Trophoblast cell (in vitro differentiated cells and primary cell): ENCODE measurements around the gene VRTN.

Experiments
- DNase-seq, 2 donors: peaks; one replicate each; pipeline ENCODE4 v3.0.0-alpha.2; 2016
- H2AFZ ChIP-seq: 2 replicates; pipeline ENCODE4 v1.6.1; 2013; ENCODE audit warnings: low read length, moderate library complexity, mild to moderate bottlenecking; ENCODE audit not compliant: insufficient read depth, poor library complexity
- H2AK5ac ChIP-seq: 2 replicates; pipeline ENCODE4 v1.6.1; 2013; ENCODE audit warnings: mild to moderate bottlenecking, low read length
- H2BK120ac ChIP-seq: 2 replicates; pipeline ENCODE4 v1.6.1; 2013; ENCODE audit warnings: low read length, mild to moderate bottlenecking, moderate library complexity; ENCODE audit not compliant: insufficient read depth, poor library complexity
- H2BK12ac ChIP-seq: 2 replicates; pipeline ENCODE4 v1.6.1; 2013; ENCODE audit warnings: mild to moderate bottlenecking, low read length, moderate library complexity
- H2BK5ac ChIP-seq: 2 replicates; pipeline ENCODE4 v1.6.1; 2013; ENCODE audit warnings: low read length, low read depth, moderate library complexity, mild to moderate bottlenecking; ENCODE audit not compliant: poor library complexity
- H3K14ac ChIP-seq: 2 replicates; pipeline ENCODE4 v1.6.1; 2013; ENCODE audit warnings: mild to moderate bottlenecking, low read length
- H3K18ac ChIP-seq: 2 replicates; pipeline ENCODE4 v1.6.1; 2013; ENCODE audit warnings: mild to moderate bottlenecking, low read length
- H3K23ac ChIP-seq: 2 replicates; pipeline ENCODE4 v1.6.1; 2013; ENCODE audit warnings: low read length
- H3K27ac ChIP-seq: 2 replicates; pipeline ENCODE4 v1.5.1; 2013; ENCODE audit warnings: low read depth, mild to moderate bottlenecking, inconsistent platforms, low read length, moderate library complexity
- H3K27me3 ChIP-seq: 2 replicates; pipeline ENCODE4 v1.6.1; 2013; ENCODE audit warnings: inconsistent platforms, mild to moderate bottlenecking, low read length, moderate library complexity; ENCODE audit not compliant: insufficient read depth
- H3K36me3 ChIP-seq, 2 experiments: 1 replicate in 1 of 2; 2 replicates in 1 of 2; pipeline ENCODE4 v1.6.1; 2013; ENCODE audit warnings: low read length in 2 of 2, mild to moderate bottlenecking in 2 of 2, moderate library complexity in 1 of 2; ENCODE audit not compliant: insufficient read depth in 2 of 2, control insufficient read depth in 1 of 2
- H3K4ac ChIP-seq: 2 replicates; pipeline ENCODE4 v1.6.1; 2013; ENCODE audit warnings: low read depth, mild to moderate bottlenecking, low read length, moderate library complexity
- H3K4me1 ChIP-seq, 2 experiments: 1 replicate in 1 of 2; 2 replicates in 1 of 2; pipeline ENCODE4 v1.6.1; 2013; ENCODE audit warnings: low read length in 2 of 2, mild to moderate bottlenecking in 2 of 2, moderate library complexity in 1 of 2; ENCODE audit not compliant: insufficient read depth in 2 of 2, control insufficient read depth in 1 of 2
- H3K4me2 ChIP-seq: 2 replicates; pipeline ENCODE4 v1.6.1; 2013; ENCODE audit warnings: inconsistent platforms, mild to moderate bottlenecking, low read length, moderate library complexity
- H3K4me3 ChIP-seq: 2 replicates; pipeline ENCODE4 v1.5.1; 2013; ENCODE audit warnings: mild to moderate bottlenecking, low read depth, low read length, inconsistent platforms
- H3K79me1 ChIP-seq: one replicate; pipeline ENCODE4 v1.6.1; 2013; ENCODE audit warnings: low read length
- H3K79me2 ChIP-seq: 2 replicates; pipeline ENCODE4 v1.6.1; 2013; ENCODE audit warnings: low read length, mild to moderate bottlenecking; ENCODE audit not compliant: control insufficient read depth, insufficient read depth, poor library complexity
- H3K9ac ChIP-seq: 2 replicates; pipeline ENCODE4 v1.6.1; 2013; ENCODE audit warnings: mild to moderate bottlenecking, low read length
- H3K9me3 ChIP-seq: 2 replicates; pipeline ENCODE4 v1.6.1; 2013; ENCODE audit warnings: low read depth, mild to moderate bottlenecking, control low read depth, inconsistent platforms, low read length; ENCODE audit not compliant: insufficient read depth
- H4K12ac ChIP-seq: 2 replicates; pipeline ENCODE4 v1.6.1; 2013; ENCODE audit warnings: low read depth, mild to moderate bottlenecking, low read length, moderate library complexity
- H4K8ac ChIP-seq: 2 replicates; pipeline ENCODE4 v1.6.1; 2013; ENCODE audit warnings: low read depth, mild to moderate bottlenecking, low read length, moderate library complexity
- H4K91ac ChIP-seq: one replicate; pipeline ENCODE4 v1.6.1; 2013; ENCODE audit warnings: low read depth, mild to moderate bottlenecking, low read length, moderate library complexity
- WGBS: extraction: QIAGEN DNeasy Blood & Tissue Kit; methylation state at CpG from one replicate; pipeline ENCODE4 v1.1.7; 2013; ENCODE audit warnings: missing lambda C conversion rate; ENCODE audit not compliant: insufficient read length, insufficient coverage; ENCODE audit errors: extremely low coverage; 5-methylcytosine and 5-hydroxymethylcytosine counted together

The VRTN gene

GRCh38 chr14:74407021-74407800 lies 58.9 kb downstream of the VRTN start:
- no peak overlapping the region for H4K8ac ChIP-seq
- H3K27me3 ChIP-seq, result no peaks in the 10 kb centered on the region
- H3K4me1 ChIP-seq, result peaks cover 2 to 3% of the 10 kb centered on the region in 2 experiments
- H2BK120ac ChIP-seq, result no peak overlapping the region
- WGBS, result no CpG with 5 or more reads among the region's 17 CpGs
- H3K14ac ChIP-seq, result no peak overlapping the region
- no peak overlapping the region for H2BK12ac ChIP-seq
- H2AK5ac ChIP-seq, result no peak overlapping the region
- no peak overlapping the region for H3K4me3 ChIP-seq
- H3K36me3 ChIP-seq, result no peaks in the 10 kb centered on the region
- DNase-seq, result no peak
- no peak overlapping the region for H4K12ac ChIP-seq
- H3K18ac ChIP-seq, result no peak overlapping the region
- no peak overlapping the region for H3K27ac ChIP-seq
- H3K79me1 ChIP-seq, result no peaks in the 10 kb centered on the region
- peaks cover 2% of the 10 kb centered on the region for H3K9me3 ChIP-seq
- H4K91ac ChIP-seq, result no peak overlapping the region
- H3K79me2 ChIP-seq, result no peaks in the 10 kb centered on the region
- no peak overlapping the region for H3K4me2 ChIP-seq
- H3K9ac ChIP-seq, result no peak overlapping the region
- H2AFZ ChIP-seq, result no peak overlapping the region
- no peak overlapping the region for H3K4ac ChIP-seq
- no peak overlapping the region for H2BK5ac ChIP-seq
- no peak overlapping the region for H3K23ac ChIP-seq

DNA sequence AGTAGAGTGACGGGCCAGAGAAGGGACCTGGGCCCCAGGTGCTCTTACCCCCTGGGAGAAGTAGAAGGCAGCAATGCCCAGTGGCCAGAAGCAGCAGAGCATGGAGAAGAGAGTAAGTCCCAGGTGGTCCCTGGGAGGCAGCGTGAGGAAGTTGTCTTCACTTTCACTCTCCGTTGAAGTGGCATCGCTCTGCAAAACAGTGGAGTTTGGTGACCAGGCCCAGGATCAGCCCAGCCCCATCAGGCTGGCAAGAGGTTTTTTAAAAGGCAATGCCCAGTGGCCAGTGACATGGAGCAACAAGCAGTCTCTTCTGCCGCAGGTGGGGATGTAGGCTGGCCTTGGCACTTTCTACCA lies 59.5 kb downstream of the VRTN start:
- no peaks in the 10 kb centered on the region for H3K27me3 ChIP-seq
- no peak overlapping the region for H4K91ac ChIP-seq
- H3K4me1 ChIP-seq, result no peaks in the 10 kb centered on the region
- H3K4me3 ChIP-seq, result peak overlapping the region; percentile 15
- no peak overlapping the region for H2BK12ac ChIP-seq
- no peak overlapping the region for H3K14ac ChIP-seq
- no peak overlapping the region for H2BK120ac ChIP-seq
- H3K27ac ChIP-seq, result no peak overlapping the region
- H3K18ac ChIP-seq, result no peak overlapping the region
- peaks cover 2% of the 10 kb centered on the region for H3K9me3 ChIP-seq
- H2AK5ac ChIP-seq, result no peak overlapping the region
- H2BK5ac ChIP-seq, result no peak overlapping the region
- no peaks in the 10 kb centered on the region for H3K79me2 ChIP-seq
- no peak overlapping the region for H4K12ac ChIP-seq
- H3K4ac ChIP-seq, result no peak overlapping the region
- DNase-seq, result no peak
- H3K36me3 ChIP-seq, result no peaks in the 10 kb centered on the region
- no CpG with 5 or more reads among the region's 5 CpGs for WGBS
- H4K8ac ChIP-seq, result no peak overlapping the region
- no peak overlapping the region for H3K23ac ChIP-seq
- H3K79me1 ChIP-seq, result no peaks in the 10 kb centered on the region
- no peak overlapping the region for H3K4me2 ChIP-seq
- no peak overlapping the region for H2AFZ ChIP-seq
- no peak overlapping the region for H3K9ac ChIP-seq

DNA sequence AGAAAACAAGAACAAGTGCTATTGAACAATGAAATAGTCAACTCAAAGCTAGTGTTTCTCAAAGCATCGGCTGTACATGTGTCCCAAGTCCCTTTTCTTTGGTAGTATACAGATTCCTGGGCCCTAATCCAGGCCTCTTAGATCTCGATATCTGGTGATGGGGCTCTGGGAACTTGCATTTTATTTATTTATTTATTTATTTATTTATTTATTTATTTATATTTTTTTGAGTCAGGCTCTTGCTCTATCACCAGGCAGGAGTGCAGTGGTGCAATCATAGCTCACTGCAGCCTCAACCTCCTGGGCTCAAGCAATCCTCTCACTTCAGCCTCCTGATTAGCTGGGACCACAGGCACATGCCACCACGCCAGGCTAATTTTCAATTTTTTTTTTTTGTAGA lies 60.6 kb downstream of the VRTN start:
- Histone ChIP-seq H3K23ac (no peak overlapping the region), H3K9me3 (peaks cover 2% of the 10 kb centered on the region), H3K14ac (no peak overlapping the region), H3K27me3 (no peaks in the 10 kb centered on the region), H2BK12ac (no peak overlapping the region), H2BK5ac (no peak overlapping the region), H4K91ac (no peak overlapping the region), H3K18ac (no peak overlapping the region), H4K12ac (no peak overlapping the region), H3K27ac (no peak overlapping the region), H3K79me1 (no peaks in the 10 kb centered on the region), H3K79me2 (no peaks in the 10 kb centered on the region), H3K4ac (no peak overlapping the region), H4K8ac (no peak overlapping the region), H3K9ac (no peak overlapping the region), H2AFZ (no peak overlapping the region), H3K36me3 (no peaks in the 10 kb centered on the region), H2BK120ac (no peak overlapping the region), H3K4me3 (no peak overlapping the region), H2AK5ac (no peak overlapping the region), H3K4me1 (peaks cover 0 to under 1% of the 10 kb centered on the region in 2 experiments), H3K4me2 (no peak overlapping the region)
- WGBS, result no CpG with 5 or more reads among the region's 3 CpGs
- no peak for DNase-seq

GRCh38 chr14:74409441-74409840 lies 61.2 kb downstream of the VRTN start:
- Histone ChIP-seq H3K23ac (no peak overlapping the region), H4K91ac (no peak overlapping the region), H4K12ac (no peak overlapping the region), H2AFZ (no peak overlapping the region), H3K4me2 (no peak overlapping the region), H3K14ac (no peak overlapping the region), H3K4me3 (no peak overlapping the region), H2BK120ac (no peak overlapping the region), H2BK5ac (no peak overlapping the region), H3K18ac (no peak overlapping the region), H3K9ac (no peak overlapping the region), H3K4me1 (peaks cover 2 to 5% of the 10 kb centered on the region in 2 experiments), H3K4ac (no peak overlapping the region), H3K9me3 (peaks cover 2% of the 10 kb centered on the region), H3K79me2 (no peaks in the 10 kb centered on the region), H3K27ac (no peak overlapping the region), H3K36me3 (no peaks in the 10 kb centered on the region), H3K79me1 (no peaks in the 10 kb centered on the region), H4K8ac (no peak overlapping the region), H2BK12ac (no peak overlapping the region), H3K27me3 (no peaks in the 10 kb centered on the region), H2AK5ac (no peak overlapping the region)
- DNase-seq, result no peak
- WGBS, result no CpG with 5 or more reads among the region's 6 CpGs
